Endothelial cell of umbilical vein (primary cell): ENCODE data around the gene DHX30.

Experiments used
- CTCF ChIP-seq, 2 donors: IDR thresholded peaks; 1 replicate in 1 of 2; 2 replicates in 1 of 2; pipeline ENCODE4 v1.5.1; 2011; ENCODE audit warnings: low read length in 2 of 2, mild to moderate bottlenecking in 2 of 2, moderate library complexity in 2 of 2, control low read depth in 1 of 2, inconsistent platforms in 1 of 2, low read depth in 1 of 2; ENCODE audit not compliant: insufficient read depth in 1 of 2; ENCODE audit errors: extremely low read depth in 1 of 2
- EZH2 ChIP-seq: IDR thresholded peaks from 2 replicates; pipeline ENCODE4 v1.6.1; 2012; ENCODE audit warnings: borderline replicate concordance, low read depth, mild to moderate bottlenecking, moderate library complexity, low read length, inconsistent platforms; ENCODE audit not compliant: severe bottlenecking
- MAX ChIP-seq: IDR thresholded peaks from 2 replicates; pipeline ENCODE4 v1.6.1; 2011; ENCODE audit not compliant: insufficient read depth, insufficient read length
- POLR2A ChIP-seq: IDR thresholded peaks from 2 replicates; pipeline ENCODE4 v1.6.1; 2012; ENCODE audit warnings: low read depth, mild to moderate bottlenecking, control low read depth, low read length
- POLR2AphosphoS5 ChIP-seq: IDR thresholded peaks from 2 replicates; pipeline ENCODE4 v1.6.1; 2012; ENCODE audit warnings: low read depth, mild to moderate bottlenecking, control low read depth, low read length, moderate library complexity; ENCODE audit not compliant: insufficient read depth

GRCh38 chr3:47847260-47847659 lies 44.3 kb downstream of the DHX30 start:
- TF ChIP-seq CTCF (IDR thresholded peaks at IDR 0.05; ENCODE audit: extremely low read depth in 1 of 2, insufficient read depth in 1 of 2, low read depth in 1 of 2, low read length in 2 of 2): no peak
- no peak for TF ChIP-seq EZH2
- no peak for TF ChIP-seq POLR2AphosphoS5
- TF ChIP-seq POLR2A: no peak
- no peak for TF ChIP-seq MAX
